ENCODE results near the gene TEKT2.

The TEKT2 gene

GRCh38 chr1:36098650-36099365, 14.9 kb downstream of the TEKT2 start:
- in situ Hi-C loops (cut with HindIII; ENCODE audit: low sequenced_read_pairs): no loop called here
- DNase-seq (ENCODE audit: low read depth): no peak
- TF ChIP-seq, protein P1, sequence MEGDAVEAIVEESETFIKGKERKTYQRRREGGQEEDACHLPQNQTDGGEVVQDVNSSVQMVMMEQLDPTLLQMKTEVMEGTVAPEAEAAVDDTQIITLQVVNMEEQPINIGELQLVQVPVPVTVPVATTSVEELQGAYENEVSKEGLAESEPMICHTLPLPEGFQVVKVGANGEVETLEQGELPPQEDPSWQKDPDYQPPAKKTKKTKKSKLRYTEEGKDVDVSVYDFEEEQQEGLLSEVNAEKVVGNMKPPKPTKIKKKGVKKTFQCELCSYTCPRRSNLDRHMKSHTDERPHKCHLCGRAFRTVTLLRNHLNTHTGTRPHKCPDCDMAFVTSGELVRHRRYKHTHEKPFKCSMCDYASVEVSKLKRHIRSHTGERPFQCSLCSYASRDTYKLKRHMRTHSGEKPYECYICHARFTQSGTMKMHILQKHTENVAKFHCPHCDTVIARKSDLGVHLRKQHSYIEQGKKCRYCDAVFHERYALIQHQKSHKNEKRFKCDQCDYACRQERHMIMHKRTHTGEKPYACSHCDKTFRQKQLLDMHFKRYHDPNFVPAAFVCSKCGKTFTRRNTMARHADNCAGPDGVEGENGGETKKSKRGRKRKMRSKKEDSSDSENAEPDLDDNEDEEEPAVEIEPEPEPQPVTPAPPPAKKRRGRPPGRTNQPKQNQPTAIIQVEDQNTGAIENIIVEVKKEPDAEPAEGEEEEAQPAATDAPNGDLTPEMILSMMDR (IDR thresholded peaks at IDR 0.05; ENCODE audit: low read depth, low read length, missing control alignments): no peak

DNA sequence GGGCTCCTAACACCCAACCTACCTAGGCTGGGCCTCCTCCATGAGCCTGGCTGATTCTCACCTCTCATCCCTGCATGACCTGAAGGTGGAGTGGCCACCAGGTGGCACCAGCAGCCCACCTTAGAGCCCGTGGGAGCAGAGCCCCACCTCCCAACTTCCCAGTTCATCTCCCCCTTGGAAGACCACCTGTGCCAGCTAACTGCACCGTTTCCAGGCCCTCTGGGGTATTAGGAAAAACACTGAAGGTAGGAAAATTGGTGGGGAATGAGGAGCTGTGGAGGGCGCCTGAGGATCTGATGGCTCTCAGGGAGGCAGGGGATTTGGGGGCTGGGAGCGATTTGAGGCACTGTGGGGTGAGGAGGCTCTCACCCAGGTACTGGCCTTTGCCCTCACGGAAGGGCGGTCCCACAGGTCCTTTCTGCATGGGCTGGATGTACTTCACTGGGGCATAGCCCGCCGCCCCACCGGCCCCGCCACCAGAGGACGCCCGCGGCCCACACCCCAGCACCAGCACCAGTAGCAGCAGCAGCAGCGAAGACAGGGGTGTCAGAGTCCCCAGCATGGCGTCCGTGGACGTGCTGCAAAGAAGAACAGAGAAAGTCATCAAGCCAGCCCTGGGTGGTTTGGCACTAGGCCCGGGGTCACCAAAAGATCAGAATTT, 15.9 kb downstream of the TEKT2 start:
- in situ Hi-C loops (cut with HindIII; ENCODE audit: low sequenced_read_pairs): no loop called here
- H3K4me3 ChIP-seq (ENCODE audit: low read depth, low read length): no peak overlapping the region

More at GRCh38 chr1:36098650-36099365, 14.9 kb downstream of the TEKT2 start:
- H3K4me3 ChIP-seq (ENCODE audit: low read depth, low read length): no peak overlapping the region

GRCh38 chr1:36100376-36100775, 16.5 kb downstream of the TEKT2 start:
- H3K4me3 ChIP-seq (ENCODE audit: low read depth, low read length): no peak overlapping the region
- no peak for DNase-seq (ENCODE audit: low read depth)
- in situ Hi-C loops (cut with HindIII; ENCODE audit: low sequenced_read_pairs): no loop called here
- TF ChIP-seq, protein P1 (IDR thresholded peaks at IDR 0.05; ENCODE audit: low read depth, low read length, missing control alignments): no peak

More for the DNA sequence above, 15.9 kb downstream of the TEKT2 start:
- DNase-seq (ENCODE audit: low read depth): no peak
- TF ChIP-seq, protein P1 (IDR thresholded peaks at IDR 0.05; ENCODE audit: low read depth, low read length, missing control alignments): peak; percentile 73

GRCh38 chr1:36101546-36101945, 17.7 kb downstream of the TEKT2 start:
- TF ChIP-seq, protein P1 (IDR thresholded peaks at IDR 0.05; ENCODE audit: low read depth, low read length, missing control alignments): no peak
- in situ Hi-C loops (cut with HindIII; ENCODE audit: low sequenced_read_pairs): no loop called here
- no peak for DNase-seq (ENCODE audit: low read depth)
- no peak overlapping the region for H3K4me3 ChIP-seq (ENCODE audit: low read depth, low read length)

DNA sequence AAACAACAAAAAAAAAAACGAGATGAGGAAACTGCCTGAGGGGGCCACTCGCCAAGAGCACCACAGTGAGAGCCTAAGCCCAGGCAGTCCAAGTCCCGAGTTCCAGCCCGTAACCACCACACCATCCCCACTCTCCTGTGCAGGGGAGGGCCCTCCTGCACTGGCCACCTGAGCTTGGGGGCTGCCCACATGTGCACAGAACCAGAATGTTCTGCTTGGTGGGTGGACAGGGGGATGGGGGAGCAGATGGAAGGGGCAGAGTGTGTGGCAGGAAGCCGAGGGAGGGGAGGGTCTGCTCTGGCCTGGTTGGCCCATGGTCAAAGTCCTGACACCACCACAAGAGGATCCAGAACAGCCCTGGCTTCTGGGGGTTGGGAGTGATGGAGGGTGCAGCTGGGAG, 22.4 kb downstream of the TEKT2 start:
- H3K4me3 ChIP-seq (ENCODE audit: low read depth, low read length): no peak overlapping the region
- TF ChIP-seq, protein P1 (IDR thresholded peaks at IDR 0.05; ENCODE audit: low read depth, low read length, missing control alignments): no peak
- no peak for DNase-seq (ENCODE audit: low read depth)
- in situ Hi-C loops (cut with HindIII; ENCODE audit: low sequenced_read_pairs): no loop called here

GRCh38 chr1:36107394-36107793, 23.5 kb downstream of the TEKT2 start:
- in situ Hi-C loops (cut with HindIII; ENCODE audit: low sequenced_read_pairs): no loop called here

More at GRCh38 chr1:36107394-36107793, 23.5 kb downstream of the TEKT2 start:
- TF ChIP-seq, protein P1 (IDR thresholded peaks at IDR 0.05; ENCODE audit: low read depth, low read length, missing control alignments): no peak
- no peak overlapping the region for H3K4me3 ChIP-seq (ENCODE audit: low read depth, low read length)
- no peak for DNase-seq (ENCODE audit: low read depth)
